ENCODE data around the gene CHST2.

Gene CHST2

GRCh38 chr3:143166376-143166775 lies 46.8 kb downstream of the CHST2 start:
- no peak for DNase-seq (ENCODE audit: low spot score)

GRCh38 chr3:143167969-143168854 lies 48.6 kb downstream of the CHST2 start:
- DNase-seq (ENCODE audit: low spot score): no peak

GRCh38 chr3:143168855-143169192 lies 49.3 kb downstream of the CHST2 start:
- DNase-seq (ENCODE audit: low spot score): no peak

DNA sequence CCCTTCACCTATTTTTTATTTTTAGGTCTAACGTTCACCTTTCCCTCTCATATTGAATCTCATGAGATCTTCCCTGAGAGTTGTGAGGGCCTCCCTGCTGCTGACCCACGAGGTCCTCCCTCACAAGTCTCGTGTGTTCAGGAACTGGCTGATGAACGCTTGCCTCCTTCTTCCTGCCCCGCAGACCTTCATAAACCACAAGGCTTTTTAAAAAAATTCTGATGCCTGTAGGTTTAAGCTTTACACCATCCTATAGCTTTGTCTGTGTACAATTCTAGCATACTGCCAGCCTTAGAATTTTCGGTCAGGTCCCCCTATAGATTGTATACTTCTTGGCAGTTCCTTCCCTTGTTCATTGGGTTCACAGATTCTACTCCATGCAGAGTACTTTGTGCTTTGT lies 50.5 kb downstream of the CHST2 start:
- no peak for DNase-seq (ENCODE audit: low spot score)

DNA sequence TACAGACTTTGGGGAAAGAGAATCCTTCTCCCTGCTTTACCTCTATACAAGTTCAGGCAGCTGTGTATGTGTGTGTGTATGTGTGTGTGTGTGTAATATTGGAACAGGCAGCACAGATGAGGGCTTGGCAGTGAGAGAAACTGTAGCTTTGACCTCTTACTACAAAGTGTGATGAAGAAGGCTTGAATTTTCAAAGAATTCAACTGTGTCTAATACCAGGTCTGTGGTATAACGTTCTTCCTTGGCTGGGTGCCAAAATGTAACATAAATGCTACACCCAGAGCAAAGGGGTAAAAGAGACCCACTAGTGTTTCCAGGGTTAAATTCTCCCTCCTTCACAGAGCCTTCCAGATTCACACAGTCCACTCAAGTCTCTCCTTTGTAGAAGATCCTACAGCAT lies 51.1 kb downstream of the CHST2 start:
- no peak for DNase-seq (ENCODE audit: low spot score)

- no peak for DNase-seq (ENCODE audit: low spot score)
These were observed 51.8 kb downstream of the CHST2 start for GRCh38 chr3:143171141-143171980.

DNA sequence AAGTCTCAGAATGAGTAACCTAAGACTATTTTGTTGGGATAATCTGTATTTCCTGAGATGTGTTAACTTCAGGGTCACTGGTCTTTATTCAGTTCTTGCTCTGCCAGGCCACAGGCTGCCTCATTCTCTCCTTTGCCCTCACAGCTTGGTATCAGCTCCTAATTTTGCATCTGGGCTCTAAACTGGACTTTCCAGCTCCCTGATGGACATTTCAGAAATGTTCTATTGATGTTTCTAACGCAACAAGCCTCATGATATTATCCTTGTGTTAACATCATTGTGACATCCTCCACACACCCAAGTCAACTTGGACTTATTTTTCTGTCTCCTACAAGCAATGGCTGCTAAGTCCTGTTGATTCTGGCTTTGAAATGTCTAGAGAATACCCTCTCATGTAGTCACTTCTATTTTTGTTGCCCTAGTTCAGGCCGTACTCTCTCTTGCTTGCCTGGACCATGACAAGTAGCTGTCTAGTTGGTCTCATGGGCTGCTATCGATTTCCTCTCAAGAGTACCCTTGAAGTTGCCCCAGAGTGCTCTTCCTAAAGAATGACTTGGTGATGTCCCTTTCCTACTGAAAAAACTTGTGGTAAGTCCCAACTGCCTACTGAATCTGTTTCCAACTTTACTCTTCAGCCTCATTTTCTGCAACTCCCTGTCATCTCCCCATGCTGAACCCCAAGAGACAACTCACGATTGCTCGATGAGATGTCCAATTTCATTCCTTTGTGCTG lies 52.7 kb downstream of the CHST2 start:
- no peak for DNase-seq (ENCODE audit: low spot score)

DNA sequence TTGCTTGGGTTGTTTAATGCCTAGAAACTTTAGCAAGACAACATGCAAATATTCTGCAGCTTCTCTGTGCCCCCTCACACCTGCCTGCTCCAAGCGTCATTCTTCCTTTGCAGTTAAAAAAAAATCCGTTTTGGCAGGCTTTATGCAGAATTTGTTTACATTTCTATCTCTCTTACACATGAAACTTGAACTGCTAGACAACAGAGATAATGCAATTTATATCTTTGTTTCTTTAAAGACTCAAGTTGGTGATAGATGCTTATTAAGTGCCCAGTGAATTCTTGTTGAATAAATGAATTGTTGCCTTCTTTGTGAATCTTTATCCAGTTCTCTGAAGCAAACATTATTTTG lies 53.2 kb downstream of the CHST2 start:
- no peak for DNase-seq (ENCODE audit: low spot score)

- DNase-seq (ENCODE audit: low spot score): no peak
These were observed 53.7 kb downstream of the CHST2 start for GRCh38 chr3:143173242-143173641.

All from D341Med (cell line).